SH-SY5Y (cell line): ENCODE results near the gene LRP1-AS.

Experiments
- GATA2 ChIP-seq: IDR thresholded peaks from 2 replicates; pipeline ENCODE4 v1.6.1; 2011; ENCODE audit warnings: mild to moderate bottlenecking, low read depth, low read length
- GATA3 ChIP-seq: IDR thresholded peaks from 2 replicates; pipeline ENCODE4 v1.6.1; 2011; ENCODE audit warnings: low read depth, mild to moderate bottlenecking, low read length, moderate library complexity

- TF ChIP-seq GATA2 (no peak), GATA3 (no peak)
These were observed 20.9 kb downstream of the LRP1-AS start for GRCh38 chr12:57126561-57126960.
